Chondrocyte (in vitro differentiated cells): ENCODE results near the gene SERBP1. TPM values are rescaled to one million over a fixed set of nuclear protein-coding genes. Genes with fewer than 3 reads are reported as not detected.

Experiments
- DNase-seq: peaks from one replicate; pipeline ENCODE4 v3.0.0; 2021; ENCODE audit warnings: mixed read lengths, low spot score
- H3K27ac Mint-ChIP-seq: one replicate; pipeline ENCODE4 v1.8.0; 2021; ENCODE audit warnings: mild to moderate bottlenecking, moderate library complexity, mixed read lengths; ENCODE audit not compliant: unreplicated experiment
- H3K27me3 Mint-ChIP-seq: 2 replicates; pipeline ENCODE4 v1.8.0; 2021; ENCODE audit warnings: low read depth, mixed read lengths
- H3K36me3 Mint-ChIP-seq: 2 replicates; pipeline ENCODE4 v1.8.0; 2021; ENCODE audit warnings: low read depth, mixed read lengths
- H3K4me1 Mint-ChIP-seq: 2 replicates; pipeline ENCODE4 v1.8.0; 2021; ENCODE audit warnings: low read depth, mild to moderate bottlenecking, mixed read lengths
- H3K4me3 Mint-ChIP-seq: one replicate; pipeline ENCODE4 v1.8.0; 2021; ENCODE audit warnings: mild to moderate bottlenecking, moderate library complexity, mixed read lengths; ENCODE audit not compliant: unreplicated experiment
- H3K9me3 Mint-ChIP-seq: 2 replicates; pipeline ENCODE4 v1.8.0; 2021; ENCODE audit warnings: low read depth, mixed read lengths
- CTCF ChIP-seq: fragments of 200-600 bp; sonication (generic); IDR thresholded peaks from 2 replicates; pipeline ENCODE4 v1.5.0; 2021; ENCODE audit warnings: antibody characterized with exemption, mild to moderate bottlenecking, moderate library complexity
- total RNA-seq: library from RNA; stranded (reverse); gene quantifications from 3 replicates; pipeline ENCODE4 v1.2.1, GENCODE V29; 2021

SERBP1 gene
- total RNA-seq, 1 donor from 2014 or later, result 145 TPM

GRCh38 chr1:67433837-67434236 is 3.6 kb upstream of the SERBP1 start:
- no peaks in the 10 kb centered on the region for H3K36me3 Mint-ChIP-seq

GRCh38 chr1:67432745-67433144 is 2.5 kb upstream of the SERBP1 start:
- Mint-ChIP-seq H3K4me1 (peaks cover 45% of the 10 kb centered on the region), H3K36me3 (no peaks in the 10 kb centered on the region), H3K27ac (no peak overlapping the region), H3K9me3 (no peaks in the 10 kb centered on the region), H3K4me3 (no peak overlapping the region), H3K27me3 (no peaks in the 10 kb centered on the region)
- TF ChIP-seq CTCF, result no peak
- no peak for DNase-seq

More at GRCh38 chr1:67433837-67434236, 3.6 kb upstream of the SERBP1 start:
- Mint-ChIP-seq H3K27ac (peak overlapping the region; percentile 78), H3K9me3 (no peaks in the 10 kb centered on the region), H3K4me1 (peaks cover 37% of the 10 kb centered on the region), H3K27me3 (no peaks in the 10 kb centered on the region), H3K4me3 (no peak overlapping the region)
- DNase-seq, result no peak
- TF ChIP-seq CTCF, result no peak

GRCh38 chr1:67431869-67432578 is 1.8 kb upstream of the SERBP1 start:
- no peak overlapping the region for H3K27ac Mint-ChIP-seq

GRCh38 chr1:67431156-67431765 is 1.1 kb upstream of the SERBP1 start:
- DNase-seq, result no peak
- H3K4me3 Mint-ChIP-seq, result peak overlapping the region; percentile 87
- H3K36me3 Mint-ChIP-seq, result no peaks in the 10 kb centered on the region
- TF ChIP-seq CTCF, result no peak
- H3K9me3 Mint-ChIP-seq, result no peaks in the 10 kb centered on the region
- peak overlapping the region; percentile 97 for H3K27ac Mint-ChIP-seq
- no peaks in the 10 kb centered on the region for H3K27me3 Mint-ChIP-seq
- H3K4me1 Mint-ChIP-seq, result peaks cover 60% of the 10 kb centered on the region

More at GRCh38 chr1:67431869-67432578, 1.8 kb upstream of the SERBP1 start:
- no peak for TF ChIP-seq CTCF
- H3K36me3 Mint-ChIP-seq, result no peaks in the 10 kb centered on the region
- no peak overlapping the region for H3K4me3 Mint-ChIP-seq
- no peaks in the 10 kb centered on the region for H3K27me3 Mint-ChIP-seq
- no peak for DNase-seq
- H3K4me1 Mint-ChIP-seq, result peaks cover 52% of the 10 kb centered on the region
- no peaks in the 10 kb centered on the region for H3K9me3 Mint-ChIP-seq

GRCh38 chr1:67429528-67430357 is 459 bp downstream of the SERBP1 start:
- peaks cover 66% of the 10 kb centered on the region for H3K4me1 Mint-ChIP-seq
- no peak for DNase-seq
- H3K27me3 Mint-ChIP-seq, result no peaks in the 10 kb centered on the region
- H3K27ac Mint-ChIP-seq, result peak overlapping the region; percentile 97
- peak; percentile 39 for TF ChIP-seq CTCF
- peaks cover 9% of the 10 kb centered on the region for H3K36me3 Mint-ChIP-seq
- H3K4me3 Mint-ChIP-seq, result peak overlapping the region; percentile 87
- H3K9me3 Mint-ChIP-seq, result no peaks in the 10 kb centered on the region
